Naive thymus-derived CD8-positive, alpha-beta T cell (primary cell): ENCODE results near the gene BTBD9. TPM values are rescaled to one million over a fixed set of nuclear protein-coding genes. Genes with fewer than 3 reads are reported as not detected.
A peak's percentile ranks its signal among the peaks of the same experiment; 100 is the strongest.
"Not testable (repeated sequence)": the region's sequence is repeated elsewhere in the genome, so short reads cannot be mapped to it uniquely, and the experiment has no call there.

Experiments
- ATAC-seq, 2 donors: fragments of 150-1000 bp; cut with Tn5 transposase in 1 of 2; sonication (Bioruptor Pico), chemical (Tn5 transposase) in 1 of 2; 1 replicate in 1 of 2; 2 replicates in 1 of 2; pipeline ENCODE4 v1.10.0; 2021; ENCODE audit warnings: mild to moderate bottlenecking in 2 of 2, moderate library complexity in 2 of 2
- POLR2A ChIA-PET: fragments of 350-600 bp; sonication (Branson Sonifier 250); formaldehyde crosslinking; loops from one replicate; lab custom pipeline; 2021; ENCODE audit warnings: antibody characterized with exemption; lab: Charles Lee
- DNase-seq, 10 donors: peaks; one replicate each; pipeline versions ENCODE4 v3.0.0 to v3.0.0-alpha.2; 2020 to 2022
- H3K27ac Mint-ChIP-seq, 10 donors: one replicate each; pipeline ENCODE4 v1.8.0; 2020 to 2022; ENCODE audit warnings: mild to moderate bottlenecking in 10 of 10, mixed read lengths in 10 of 10, moderate library complexity in 4 of 10, inconsistent platforms in 1 of 10
- H3K27me3 Mint-ChIP-seq, 5 donors: one replicate each; pipeline ENCODE4 v1.8.0; 2021 to 2022; ENCODE audit warnings: mixed read lengths in 5 of 5
- H3K36me3 Mint-ChIP-seq, 3 donors: one replicate each; pipeline ENCODE4 v1.8.0; 2020 to 2022; ENCODE audit warnings: mixed read lengths in 3 of 3, mild to moderate bottlenecking in 2 of 3, inconsistent platforms in 1 of 3
- H3K4me1 Mint-ChIP-seq, 4 donors: one replicate each; pipeline ENCODE4 v1.8.0; 2021 to 2022; ENCODE audit warnings: mixed read lengths in 4 of 4
- H3K4me3 Mint-ChIP-seq, 10 donors: one replicate each; pipeline ENCODE4 v1.8.0; 2020 to 2022; ENCODE audit warnings: mild to moderate bottlenecking in 10 of 10, mixed read lengths in 10 of 10, moderate library complexity in 6 of 10, inconsistent platforms in 1 of 10
- H3K9me3 Mint-ChIP-seq, 9 donors: one replicate each; pipeline ENCODE4 v1.8.0; 2020 to 2022; ENCODE audit warnings: mixed read lengths in 9 of 9, mild to moderate bottlenecking in 3 of 9, inconsistent platforms in 1 of 9, moderate library complexity in 1 of 9
- polyA plus RNA-seq, 3 donors: library from polyadenylated mRNA; unstranded; fragments of 300-500 nt; fragmentation: Illumina TruSeq; gene quantifications; one replicate each; pipeline ENCODE4 v1.2.3, GENCODE V29; 2021
- total RNA-seq, 8 experiments: library from RNA in 2 of 8; stranded (reverse) in 2 of 8; gene quantifications; one replicate each; pipeline ENCODE4 v1.2.3 and lab custom pipeline; 2021 to 2026

Gene BTBD9
- total and polyA plus RNA-seq, 5 experiments from 2014 or later: 9.3 to 32.2 (median 10.6) TPM

DNA sequence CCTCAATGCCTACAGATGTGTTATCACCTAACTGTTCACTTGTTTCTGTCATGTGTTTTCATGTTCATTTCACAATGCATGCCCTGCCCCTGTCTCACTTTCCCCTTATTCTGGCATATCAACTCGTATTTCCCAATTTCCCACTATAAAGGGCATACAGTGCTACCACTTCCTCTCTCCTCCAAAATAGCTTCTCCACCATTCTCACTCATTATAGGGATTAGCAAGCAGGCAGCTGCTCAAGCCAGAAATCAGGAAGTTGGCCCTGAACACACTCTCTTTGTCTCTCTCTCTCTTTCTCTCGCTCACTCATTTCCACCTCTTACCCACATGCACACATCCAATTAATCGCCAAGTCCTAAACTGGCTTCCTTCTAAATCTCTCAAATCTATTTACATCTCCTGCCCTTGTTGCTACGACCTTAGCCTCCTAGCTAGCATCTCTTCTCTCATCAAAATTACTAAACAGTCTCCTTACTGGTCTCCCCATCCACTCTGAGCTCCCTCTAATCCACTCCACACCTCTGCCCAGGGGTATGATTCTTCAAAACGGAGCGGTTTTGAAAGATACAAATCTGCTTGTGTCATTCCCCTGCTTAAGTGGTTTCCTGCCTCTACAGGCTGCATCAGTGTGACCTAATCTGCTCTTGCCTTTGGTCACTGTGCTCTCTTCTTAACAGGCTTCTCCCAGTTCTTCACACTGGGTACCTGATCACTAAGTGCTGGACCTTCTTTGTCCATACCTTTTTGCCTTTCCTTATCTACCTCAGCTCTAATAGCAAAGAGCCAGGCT is 196.2 kb downstream of the BTBD9 start:
- Mint-ChIP-seq H3K36me3 (peaks cover 0 to 6% (median 2%) of the 10 kb centered on the region in 3 donors), H3K9me3 (no peaks in the 10 kb centered on the region), H3K4me3 (no peak overlapping the region), H3K4me1 (peaks cover 11 to 24% (median 18%) of the 10 kb centered on the region in 4 donors), H3K27me3 (no peaks in the 10 kb centered on the region), H3K27ac (peak overlapping the region in 3 of 10 donors; percentile 9 to 69 (median 16))
- ATAC-seq (peak in 1 of 2 donors; percentile 18), DNase-seq (no peak)
- POLR2A ChIA-PET: no interaction called here

DNA sequence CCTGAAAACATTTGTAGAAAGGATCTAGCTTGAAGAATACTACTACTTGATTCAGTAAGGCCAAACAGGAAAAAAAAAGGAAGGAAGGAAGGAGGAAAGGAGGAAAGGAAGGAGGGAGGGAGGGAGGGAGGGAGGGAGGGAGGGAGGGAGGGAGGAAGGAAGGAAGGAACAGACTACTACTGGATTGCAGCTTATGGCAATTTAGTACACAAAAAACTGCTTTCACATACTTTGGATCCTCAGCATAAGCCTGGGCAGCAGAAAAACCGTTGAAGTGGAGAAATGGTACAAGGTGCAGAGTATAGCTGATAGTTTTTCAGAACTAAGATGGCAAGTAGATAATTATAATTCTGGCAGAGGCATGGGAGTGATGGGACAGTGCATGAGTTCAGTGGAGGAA is 201.6 kb downstream of the BTBD9 start:
- POLR2A ChIA-PET: no interaction called here

DNA sequence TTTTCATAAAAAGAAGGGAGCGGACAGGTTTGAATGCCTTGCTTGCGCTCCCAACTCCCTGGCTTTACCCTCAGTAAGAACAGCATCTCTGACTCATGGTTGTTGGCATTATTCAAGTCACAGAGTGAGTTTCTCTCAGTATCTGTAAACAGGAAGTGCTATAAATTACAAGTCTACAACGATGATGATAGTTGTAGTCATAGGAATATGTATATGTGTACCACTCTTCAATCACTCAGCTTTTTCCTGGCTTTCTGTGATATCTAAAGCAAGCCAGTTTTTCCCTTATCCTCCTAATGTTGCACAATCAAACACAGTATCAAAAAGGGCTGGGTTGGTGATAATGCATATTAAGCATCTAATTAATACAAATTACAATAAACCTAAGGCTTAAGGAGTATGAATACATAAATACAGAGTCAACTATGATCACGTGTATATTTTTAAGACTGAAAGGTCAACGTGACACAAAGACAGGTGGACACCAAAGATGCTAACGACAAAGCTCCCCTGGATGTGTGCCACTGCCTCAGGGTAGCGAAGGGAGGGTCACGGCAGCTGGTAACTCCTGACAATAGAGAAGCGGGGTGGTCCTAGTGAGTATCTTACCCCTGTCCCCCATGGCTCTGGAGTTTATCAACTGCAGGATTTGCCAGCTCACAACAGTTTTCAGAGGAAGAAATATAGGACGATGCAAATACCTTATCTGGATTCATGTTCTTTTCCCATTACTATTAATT is 202.8 kb downstream of the BTBD9 start:
- H3K27ac Mint-ChIP-seq: peak overlapping the region in 1 of 10 donors; percentile 40
- H3K27me3 Mint-ChIP-seq: no peaks in the 10 kb centered on the region
- DNase-seq: no peak
- POLR2A ChIA-PET: interaction anchor here (0.7 kb wide), 1 partner anchor 12 kb away, joined by 4 read pairs; no protein-coding TSS in a partner anchor
- peaks cover 11 to 41% (median 16%) of the 10 kb centered on the region in 3 donors for H3K36me3 Mint-ChIP-seq
- H3K4me1 Mint-ChIP-seq: peaks cover 10 to 22% (median 16%) of the 10 kb centered on the region in 4 donors
- H3K4me3 Mint-ChIP-seq: no peak overlapping the region
- H3K9me3 Mint-ChIP-seq: peaks cover 0 to 22% (median 7%) of the 10 kb centered on the region in 9 donors
- ATAC-seq: no peak

More for the DNA sequence above, 201.6 kb downstream of the BTBD9 start:
- Mint-ChIP-seq H3K27me3 (no peaks in the 10 kb centered on the region), H3K36me3 (peaks cover 11 to 29% (median 14%) of the 10 kb centered on the region in 3 donors), H3K4me1 (peaks cover 10 to 20% (median 14%) of the 10 kb centered on the region in 4 donors), H3K9me3 (peaks cover 0 to 16% (median 6%) of the 10 kb centered on the region in 9 donors), H3K4me3 (no peak overlapping the region), H3K27ac (peak overlapping the region in 1 of 10 donors; percentile 22)
- DNase-seq: no peak
- ATAC-seq: no peak

DNA sequence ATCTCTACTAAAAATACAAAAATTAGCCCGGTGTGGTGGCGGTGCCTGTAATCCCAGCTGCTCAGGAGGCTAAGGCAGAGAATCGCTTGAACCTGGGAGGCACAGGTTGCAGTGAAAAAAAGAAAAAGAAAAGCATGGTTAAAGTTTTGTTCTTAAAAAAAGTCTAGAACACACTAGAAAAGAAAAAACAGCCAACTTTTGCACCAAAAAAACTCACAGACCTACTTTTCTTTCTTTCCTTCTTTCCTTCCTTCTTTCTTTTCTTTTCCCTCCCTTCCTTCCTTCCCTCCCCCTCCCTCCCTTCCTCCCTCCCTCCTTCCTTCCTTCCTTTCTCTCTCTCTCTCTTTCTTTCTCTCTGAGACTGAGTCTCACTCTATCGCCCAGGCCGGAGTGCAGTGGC is 204.4 kb downstream of the BTBD9 start:
- ATAC-seq: no peak
- Mint-ChIP-seq H3K9me3 (peaks cover 0 to 22% (median 7%) of the 10 kb centered on the region in 9 donors), H3K4me3 (no peak overlapping the region), H3K27ac (no peak overlapping the region), H3K36me3 (peaks cover 15 to 45% (median 16%) of the 10 kb centered on the region in 3 donors), H3K4me1 (peaks cover 10 to 27% (median 16%) of the 10 kb centered on the region in 4 donors), H3K27me3 (no peaks in the 10 kb centered on the region)
- POLR2A ChIA-PET: no interaction called here
- no peak for DNase-seq

DNA sequence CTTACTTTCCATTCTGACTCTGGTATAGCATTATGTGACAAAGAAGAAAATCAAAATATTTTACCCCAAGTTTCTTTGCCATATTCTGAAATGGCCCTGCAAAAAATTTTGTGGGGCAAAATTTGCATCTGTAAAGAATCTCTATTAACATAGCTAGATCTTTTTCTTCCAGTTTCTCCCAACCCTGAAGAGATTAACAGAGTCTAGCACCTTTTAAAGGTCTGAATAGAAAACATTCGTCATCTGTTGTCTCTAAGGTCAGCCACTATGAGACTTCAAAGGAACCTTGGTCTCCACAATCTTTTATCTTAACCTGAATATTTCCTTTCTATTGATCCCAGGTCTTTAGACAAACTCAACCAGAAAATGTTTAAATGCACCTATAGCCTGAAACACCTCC is 205.7 kb downstream of the BTBD9 start:
- Mint-ChIP-seq H3K9me3 (peaks cover 0 to 22% (median 7%) of the 10 kb centered on the region in 9 donors), H3K27ac (no peak overlapping the region), H3K4me3 (no peak overlapping the region), H3K27me3 (no peaks in the 10 kb centered on the region), H3K36me3 (peaks cover 16 to 50% (median 23%) of the 10 kb centered on the region in 3 donors), H3K4me1 (peaks cover 10 to 21% (median 14%) of the 10 kb centered on the region in 4 donors)
- ATAC-seq (no peak), DNase-seq (no peak)
- POLR2A ChIA-PET: no interaction called here

DNA sequence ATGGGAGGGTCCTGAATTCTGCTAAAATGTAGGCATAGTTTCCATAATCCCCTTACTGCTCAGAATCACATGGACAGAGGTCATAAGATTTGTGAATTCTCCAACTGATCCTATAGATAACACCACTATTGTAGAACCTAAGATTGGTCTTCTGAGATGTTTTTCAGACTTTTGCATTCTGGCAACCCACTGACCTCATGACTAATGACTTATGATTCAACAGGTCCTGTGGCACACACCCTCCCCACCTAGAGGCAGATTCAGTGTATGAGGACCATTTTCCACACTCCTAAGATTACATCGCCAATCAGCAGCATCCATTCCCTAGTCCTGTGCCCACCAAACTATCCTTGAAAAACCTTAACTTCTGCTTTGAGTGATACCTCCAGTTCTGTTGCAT is 207.2 kb downstream of the BTBD9 start:
- POLR2A ChIA-PET: no interaction called here
- H3K4me3 Mint-ChIP-seq: no peak overlapping the region
- H3K36me3 Mint-ChIP-seq: peaks cover 16 to 50% (median 22%) of the 10 kb centered on the region in 3 donors
- no peak for ATAC-seq
- peaks cover 2 to 17% (median 10%) of the 10 kb centered on the region in 4 donors for H3K4me1 Mint-ChIP-seq
- H3K27me3 Mint-ChIP-seq: no peaks in the 10 kb centered on the region
- no peak for DNase-seq
- peaks cover 0 to 22% (median 7%) of the 10 kb centered on the region in 9 donors for H3K9me3 Mint-ChIP-seq
- H3K27ac Mint-ChIP-seq: no peak overlapping the region

DNA sequence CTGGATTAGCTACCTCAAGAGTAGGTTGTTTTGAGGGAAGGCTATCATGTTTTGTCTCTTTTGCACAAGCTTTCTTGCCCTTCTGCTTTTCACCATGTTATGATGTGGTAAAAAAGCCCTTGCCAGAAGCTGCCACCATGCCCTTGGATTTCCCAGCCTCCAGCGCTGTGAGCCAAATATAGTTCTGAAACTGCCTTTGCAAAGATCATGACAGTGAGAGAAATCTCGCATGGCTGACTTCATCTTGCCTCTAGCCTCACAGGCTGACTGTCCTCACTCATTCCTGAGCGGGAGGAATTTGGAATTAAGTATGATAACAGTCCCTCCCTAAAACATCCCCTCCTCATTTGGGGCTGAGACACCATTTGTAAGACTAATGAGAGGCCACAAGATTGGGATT is 207.7 kb downstream of the BTBD9 start:
- POLR2A ChIA-PET: no interaction called here
- H3K9me3 Mint-ChIP-seq: peaks cover 0 to 22% (median 7%) of the 10 kb centered on the region in 9 donors
- ATAC-seq: no peak

DNA sequence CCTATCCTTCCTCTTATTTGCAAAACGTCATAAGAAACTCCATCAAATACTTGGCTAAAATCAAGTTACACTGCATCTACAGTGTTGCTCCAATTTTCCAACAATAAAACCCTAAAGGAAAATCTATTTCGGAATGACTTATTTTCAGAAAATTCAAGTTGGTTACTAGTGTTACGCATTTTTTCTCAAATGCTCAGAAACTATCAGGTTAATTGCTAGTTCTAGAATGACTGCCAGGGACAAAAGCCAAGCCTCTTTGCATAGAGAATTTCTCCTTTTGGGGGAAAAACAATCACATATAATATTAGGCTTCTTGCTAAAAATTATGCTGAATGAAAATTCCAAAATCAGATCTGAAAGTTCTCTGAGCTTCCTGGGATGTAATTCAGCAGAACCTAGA is 210.2 kb downstream of the BTBD9 start:
- DNase-seq (no peak), ATAC-seq (no peak)
- H3K9me3 Mint-ChIP-seq: peaks cover 0 to 21% (median 7%) of the 10 kb centered on the region in 9 donors
- H3K27ac Mint-ChIP-seq: no peak overlapping the region
- POLR2A ChIA-PET: no interaction called here
- H3K4me3 Mint-ChIP-seq: no peak overlapping the region
- H3K36me3 Mint-ChIP-seq: peaks cover 19 to 47% (median 20%) of the 10 kb centered on the region in 3 donors
- H3K4me1 Mint-ChIP-seq: peaks cover 0 to 17% (median 8%) of the 10 kb centered on the region in 4 donors
- no peaks in the 10 kb centered on the region for H3K27me3 Mint-ChIP-seq

More for the DNA sequence above, 207.7 kb downstream of the BTBD9 start:
- Mint-ChIP-seq H3K27me3 (no peaks in the 10 kb centered on the region), H3K4me3 (no peak overlapping the region), H3K27ac (no peak overlapping the region), H3K4me1 (peaks cover 0 to 17% (median 11%) of the 10 kb centered on the region in 4 donors), H3K36me3 (peaks cover 16 to 49% (median 22%) of the 10 kb centered on the region in 3 donors)
- no peak for DNase-seq

DNA sequence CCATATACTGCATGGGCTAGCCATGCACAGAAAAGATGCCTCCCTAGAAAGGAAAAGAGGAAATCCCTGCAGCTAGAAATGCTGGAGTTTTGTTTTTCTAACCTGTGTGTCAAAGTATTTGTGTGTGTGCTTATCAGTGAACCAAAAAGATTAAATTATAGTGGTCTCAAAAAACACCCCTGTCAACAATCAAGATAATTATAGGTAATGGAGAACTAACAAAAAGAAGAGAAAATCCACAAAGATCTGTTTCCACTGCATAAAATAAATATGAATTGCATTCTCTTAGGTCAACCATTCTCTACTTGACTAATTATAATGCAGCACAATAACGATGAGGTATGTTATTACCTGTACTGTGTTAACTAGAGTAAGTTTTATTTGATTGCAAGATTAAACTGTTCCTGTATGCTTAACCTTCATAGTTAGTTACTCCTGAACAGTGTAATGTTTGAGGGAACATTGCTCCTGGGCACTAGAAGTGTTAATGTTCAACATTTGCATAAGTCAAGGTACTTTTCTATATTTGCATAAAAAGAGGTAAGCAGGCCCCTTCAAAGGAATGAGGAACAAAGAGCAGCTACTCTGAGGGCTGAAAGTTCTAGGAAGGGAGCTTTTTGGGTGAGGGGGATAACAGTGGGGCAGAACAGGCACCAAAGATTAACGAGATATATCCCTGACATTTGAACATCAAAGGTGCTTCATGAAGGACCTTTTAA is 212.1 kb downstream of the BTBD9 start:
- ATAC-seq (no peak), DNase-seq (no peak)
- H3K4me3 Mint-ChIP-seq: no peak overlapping the region
- no peaks in the 10 kb centered on the region for H3K27me3 Mint-ChIP-seq
- H3K4me1 Mint-ChIP-seq: peaks cover 0 to 11% (median 6%) of the 10 kb centered on the region in 4 donors
- H3K9me3 Mint-ChIP-seq: peaks cover 0 to 4% (median 0%) of the 10 kb centered on the region in 9 donors
- peaks cover 4 to 29% (median 13%) of the 10 kb centered on the region in 3 donors for H3K36me3 Mint-ChIP-seq
- POLR2A ChIA-PET: no interaction called here
- H3K27ac Mint-ChIP-seq: no peak overlapping the region

DNA sequence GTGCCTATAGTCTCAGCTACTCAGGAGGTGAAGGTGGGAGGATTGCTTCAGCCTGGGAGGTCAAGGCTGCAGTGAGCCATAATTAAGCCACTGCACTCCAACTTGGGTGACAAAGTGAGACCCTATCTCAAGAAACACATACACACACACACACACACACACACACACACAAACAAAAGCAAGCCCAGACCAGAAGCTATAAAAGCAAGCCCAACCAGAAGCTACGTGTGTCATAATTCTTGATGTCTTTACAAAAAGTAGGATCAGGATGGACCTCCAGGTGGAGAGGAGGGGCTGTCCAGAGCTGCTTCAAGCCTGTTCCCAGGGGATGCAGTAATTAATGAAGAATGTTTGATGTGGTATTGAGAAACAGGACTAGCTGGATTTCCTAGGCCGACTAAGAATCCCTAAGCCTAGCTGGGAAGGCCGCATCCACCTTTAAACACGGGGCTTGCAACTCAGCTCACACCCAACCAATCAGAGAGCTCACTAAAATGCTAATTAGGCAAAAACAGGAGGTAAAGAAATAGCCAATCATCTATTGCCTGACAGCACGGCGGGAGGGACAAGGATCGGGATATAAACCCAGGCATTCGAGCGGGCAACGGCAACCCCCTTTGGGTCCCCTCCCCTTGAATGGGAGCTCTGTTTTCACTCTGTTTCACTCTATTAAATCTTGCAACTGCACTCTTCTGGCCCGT is 213.8 kb downstream of the BTBD9 start:
- H3K27me3 Mint-ChIP-seq, H3K4me1 Mint-ChIP-seq, DNase-seq, H3K9me3 Mint-ChIP-seq, ATAC-seq, POLR2A ChIA-PET, H3K4me3 Mint-ChIP-seq, H3K27ac Mint-ChIP-seq: not testable (repeated sequence)
- H3K36me3 Mint-ChIP-seq: peaks cover 4 to 16% (median 12%) of the 10 kb centered on the region in 3 donors

DNA sequence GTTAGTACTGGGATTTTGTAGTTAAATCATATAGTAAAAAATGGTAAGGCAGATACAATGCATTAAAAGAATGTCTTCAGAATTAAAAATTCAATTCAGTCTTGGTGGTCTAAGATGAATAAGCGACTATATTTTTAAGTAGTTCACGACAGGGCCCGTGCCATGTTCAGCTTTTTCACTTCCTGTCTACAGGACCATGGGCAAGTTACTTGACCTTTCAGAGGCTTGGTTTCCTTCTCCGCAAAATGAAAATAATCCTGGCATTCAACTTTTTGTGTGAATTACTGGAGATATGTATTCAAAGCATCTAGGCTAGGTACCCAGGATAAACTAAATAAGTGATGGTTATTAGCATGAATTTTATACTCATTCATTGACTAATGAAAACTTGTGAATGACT is 216.0 kb downstream of the BTBD9 start:
- Mint-ChIP-seq H3K36me3 (peaks cover 0 to 9% (median 4%) of the 10 kb centered on the region in 3 donors), H3K4me3 (no peak overlapping the region), H3K27ac (no peak overlapping the region), H3K9me3 (no peaks in the 10 kb centered on the region), H3K4me1 (peaks cover 0 to 8% (median 2%) of the 10 kb centered on the region in 4 donors), H3K27me3 (no peaks in the 10 kb centered on the region)
- DNase-seq (no peak), ATAC-seq (no peak)
- POLR2A ChIA-PET: no interaction called here

DNA sequence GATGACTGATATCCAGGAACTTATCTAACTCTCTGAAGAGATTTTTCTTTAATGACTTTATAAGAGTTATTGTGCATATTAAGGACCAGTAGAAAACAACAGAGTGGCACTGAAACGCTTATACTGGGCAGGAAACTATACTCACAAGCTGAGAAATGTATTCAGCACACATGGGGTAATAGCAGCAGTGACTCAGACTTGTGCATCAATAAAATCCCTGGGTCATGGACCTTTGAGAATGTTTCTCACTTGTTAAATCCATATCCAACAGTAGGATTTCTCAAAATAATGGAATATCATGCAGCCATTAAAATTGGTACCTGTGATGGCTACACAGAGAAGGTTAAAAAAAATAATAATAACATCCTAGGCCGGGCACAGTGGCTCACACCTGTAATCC is 219.5 kb downstream of the BTBD9 start:
- POLR2A ChIA-PET: no interaction called here

More for the DNA sequence above, 219.5 kb downstream of the BTBD9 start:
- DNase-seq (no peak), ATAC-seq (no peak)
- Mint-ChIP-seq H3K4me3 (no peak overlapping the region), H3K36me3 (peaks cover 0 to 6% (median 3%) of the 10 kb centered on the region in 3 donors), H3K27me3 (no peaks in the 10 kb centered on the region), H3K9me3 (no peaks in the 10 kb centered on the region), H3K27ac (no peak overlapping the region), H3K4me1 (peaks cover 0 to 6% (median 3%) of the 10 kb centered on the region in 4 donors)
